ENCODE data around the gene P2RX1.

P2RX1 gene

DNA sequence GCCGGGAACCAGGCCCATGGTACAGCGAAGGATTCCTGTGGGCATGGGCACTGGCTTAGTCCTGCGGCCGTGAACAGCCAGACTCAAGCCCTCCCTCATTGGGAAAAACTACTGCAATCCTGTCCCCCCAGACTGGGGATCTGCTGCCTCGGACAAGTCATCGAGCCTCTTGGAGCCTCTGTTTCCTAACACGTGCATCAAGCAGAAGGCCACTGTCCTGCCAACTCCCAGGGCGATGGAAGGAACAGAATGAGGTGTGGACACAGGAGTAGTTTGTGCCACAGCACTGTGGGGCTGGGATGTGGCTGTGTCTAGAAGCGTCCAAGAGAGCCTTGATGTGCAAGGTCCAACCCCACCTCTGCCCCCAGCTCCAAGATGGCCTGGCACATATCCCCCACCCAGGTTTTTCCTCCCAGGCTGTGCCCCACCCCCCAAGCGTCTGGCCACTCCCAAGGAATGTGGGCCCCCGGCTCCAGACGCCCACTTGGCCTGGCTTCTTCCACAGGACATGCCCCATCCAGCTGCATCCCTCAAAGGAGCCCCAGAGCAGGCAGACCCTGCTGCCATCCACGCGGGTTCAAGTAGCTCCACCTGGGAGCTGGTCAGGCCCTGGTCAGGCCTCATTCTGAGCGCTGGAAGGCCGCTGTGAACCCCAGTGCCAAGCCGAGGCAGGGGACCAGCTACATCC, 26.8 kb downstream of the P2RX1 start:
- no peak for DNase-seq (ENCODE audit: low read depth in 2 of 2, low spot score in 1 of 2)

DNA sequence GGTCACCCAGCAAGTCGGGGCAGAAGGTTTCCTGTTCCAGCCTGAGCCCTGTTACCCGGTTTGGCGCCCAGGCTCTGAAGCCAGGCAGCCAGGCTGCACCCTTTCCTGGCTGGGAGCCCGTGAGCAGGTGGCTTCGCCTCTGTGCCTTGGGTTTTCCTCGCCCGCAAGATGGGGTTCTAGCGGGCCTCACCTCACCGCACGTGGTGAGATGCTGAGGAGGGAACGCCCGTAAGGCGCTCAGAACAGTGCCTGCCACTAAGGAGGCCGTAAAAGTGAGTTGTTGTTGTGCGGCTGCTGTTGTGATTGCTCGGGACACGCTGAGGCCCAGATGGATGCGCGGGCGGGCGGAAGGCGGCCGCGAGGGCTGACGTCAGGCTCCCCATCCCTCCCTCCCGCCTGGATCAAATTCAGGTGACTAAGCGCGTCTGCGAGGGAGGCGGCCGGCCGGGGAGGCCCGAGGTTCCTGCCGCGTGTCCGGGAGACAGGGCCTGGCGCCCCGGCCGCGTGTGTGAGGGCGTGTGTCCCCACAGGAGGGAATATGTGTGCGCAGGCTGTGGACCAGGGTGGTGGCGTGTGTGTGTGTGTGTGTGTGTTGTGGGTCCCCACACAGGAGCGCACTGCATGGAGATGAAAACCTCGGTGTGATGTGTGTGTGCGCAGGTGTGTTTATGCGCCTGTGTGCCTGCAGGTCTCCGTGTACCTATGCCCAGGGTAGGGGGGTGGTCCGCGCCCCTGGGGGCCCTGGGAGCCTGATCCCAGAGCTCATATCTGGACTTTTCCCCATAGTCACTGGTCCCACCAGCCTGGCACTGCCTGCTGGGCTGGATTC, 27.7 kb downstream of the P2RX1 start:
- DNase-seq (ENCODE audit: low read depth in 2 of 2, low spot score in 1 of 2) = no peak

- DNase-seq (ENCODE audit: low read depth in 2 of 2, low spot score in 1 of 2) = no peak
These were observed 28.5 kb downstream of the P2RX1 start for GRCh38 chr17:3887804-3888203.

DNA sequence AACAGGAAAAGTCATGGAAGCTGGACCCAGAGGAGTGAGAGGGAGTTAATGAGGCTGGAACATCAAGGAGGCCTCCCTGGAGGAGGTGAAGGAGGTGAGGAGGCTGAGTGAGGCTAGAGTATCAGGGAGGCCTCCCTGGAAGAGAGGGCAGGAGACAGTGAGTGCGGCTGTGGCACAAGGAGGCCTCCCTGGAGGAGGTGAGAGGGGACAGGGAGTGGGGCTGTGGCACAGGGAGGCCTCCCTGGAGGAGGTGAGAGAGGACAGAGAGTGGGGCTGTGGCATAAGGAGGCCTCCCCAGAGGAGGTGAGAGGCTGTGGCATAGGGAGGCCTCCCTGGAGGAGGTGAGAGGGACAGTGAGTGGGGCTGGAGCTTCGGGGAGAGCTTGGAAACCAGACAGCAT, 28.9 kb downstream of the P2RX1 start:
- no peak for DNase-seq (ENCODE audit: low read depth in 2 of 2, low spot score in 1 of 2)

DNA sequence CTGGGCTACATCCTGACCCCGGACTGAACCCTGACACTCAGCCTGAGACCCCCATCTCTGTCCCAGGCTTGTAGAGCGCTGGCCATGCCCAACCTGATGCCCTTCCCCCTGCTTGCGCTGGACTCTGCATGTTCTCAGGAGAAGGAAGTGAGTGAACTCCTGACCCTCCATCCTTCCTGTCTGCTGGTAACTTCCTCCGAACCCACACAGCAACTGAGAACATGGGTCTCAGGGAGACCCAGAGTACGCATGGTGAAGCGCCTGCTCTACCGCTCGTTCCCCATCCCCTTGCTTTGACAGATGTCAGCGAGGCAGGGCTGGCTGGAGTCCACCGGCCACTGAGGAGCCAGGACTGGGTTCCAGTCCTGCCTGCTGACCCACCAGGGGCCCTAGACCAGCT, 29.5 kb downstream of the P2RX1 start:
- no peak for DNase-seq (ENCODE audit: low read depth in 2 of 2, low spot score in 1 of 2)

- no peak for DNase-seq (ENCODE audit: low read depth in 2 of 2, low spot score in 1 of 2)
These were observed 30.3 kb downstream of the P2RX1 start for GRCh38 chr17:3885970-3886369.

GRCh38 chr17:3885271-3885670, 31.0 kb downstream of the P2RX1 start:
- no peak for DNase-seq (ENCODE audit: low read depth in 2 of 2, low spot score in 1 of 2)

GRCh38 chr17:3884188-3884587, 32.1 kb downstream of the P2RX1 start:
- DNase-seq (ENCODE audit: low read depth in 2 of 2, low spot score in 1 of 2) = no peak

GRCh38 chr17:3882276-3882675, 34.0 kb downstream of the P2RX1 start:
- no peak for DNase-seq (ENCODE audit: low read depth in 2 of 2, low spot score in 1 of 2)

DNA sequence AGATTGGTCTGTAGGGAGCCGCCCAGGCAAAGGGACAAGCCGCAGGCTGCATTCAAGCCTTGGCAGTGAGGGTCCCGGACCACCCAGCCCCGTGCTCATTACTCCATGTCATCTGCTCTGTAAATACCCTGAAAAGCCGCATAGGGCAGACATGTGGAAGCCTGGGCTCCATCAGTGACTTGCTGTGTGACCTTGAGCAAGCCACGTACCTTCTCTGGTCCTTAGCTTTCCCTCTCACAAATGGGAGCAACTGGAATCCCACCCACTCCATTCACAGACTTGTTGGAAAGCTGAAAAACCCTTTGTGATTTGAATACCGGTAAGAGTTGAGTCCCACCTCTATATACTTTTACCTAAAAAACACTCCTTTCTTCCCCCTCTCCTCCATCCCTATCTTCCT, 35.3 kb downstream of the P2RX1 start:
- no peak for DNase-seq (ENCODE audit: low read depth in 2 of 2, low spot score in 1 of 2)

DNA sequence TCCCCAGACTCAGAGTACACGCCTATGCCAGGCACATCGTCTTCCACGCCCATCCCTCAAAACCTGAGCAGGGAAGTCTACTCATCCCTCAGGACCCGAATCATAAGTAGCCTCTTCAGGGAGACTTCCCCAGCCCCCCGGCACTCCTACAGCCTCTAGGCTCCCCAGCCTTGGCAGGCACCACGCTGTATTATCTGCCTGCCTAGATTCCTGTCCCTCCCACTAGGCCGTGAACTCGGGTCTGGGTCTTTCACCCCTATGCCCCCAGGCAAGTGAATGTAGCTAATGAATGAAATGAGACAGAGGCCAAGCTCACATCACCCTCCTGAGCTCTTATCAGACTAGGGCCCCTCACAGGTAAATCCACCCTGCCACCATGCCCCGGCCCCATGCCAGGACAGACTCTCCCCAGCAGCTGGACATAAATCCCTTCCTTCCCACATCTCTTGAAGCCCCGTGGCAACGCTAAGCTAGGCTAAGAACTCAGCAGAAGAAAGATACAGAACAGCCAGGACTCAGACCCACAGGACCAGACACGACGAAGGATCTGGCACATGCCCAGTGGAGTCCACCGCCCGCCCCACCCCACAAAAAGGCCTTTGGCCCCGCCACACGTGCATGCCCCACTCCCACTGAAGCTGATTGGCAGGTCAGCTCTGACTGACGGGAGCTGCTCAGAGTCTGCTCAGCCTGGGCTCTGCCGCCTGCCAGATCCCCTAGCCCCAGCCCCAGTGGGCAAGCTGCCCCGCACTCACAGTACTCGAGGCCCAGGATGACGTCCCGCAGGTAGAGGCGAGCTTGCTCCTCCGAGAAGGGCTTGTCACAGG, 36.5 kb downstream of the P2RX1 start:
- DNase-seq (ENCODE audit: low read depth in 2 of 2, low spot score in 1 of 2) = no peak

DNA sequence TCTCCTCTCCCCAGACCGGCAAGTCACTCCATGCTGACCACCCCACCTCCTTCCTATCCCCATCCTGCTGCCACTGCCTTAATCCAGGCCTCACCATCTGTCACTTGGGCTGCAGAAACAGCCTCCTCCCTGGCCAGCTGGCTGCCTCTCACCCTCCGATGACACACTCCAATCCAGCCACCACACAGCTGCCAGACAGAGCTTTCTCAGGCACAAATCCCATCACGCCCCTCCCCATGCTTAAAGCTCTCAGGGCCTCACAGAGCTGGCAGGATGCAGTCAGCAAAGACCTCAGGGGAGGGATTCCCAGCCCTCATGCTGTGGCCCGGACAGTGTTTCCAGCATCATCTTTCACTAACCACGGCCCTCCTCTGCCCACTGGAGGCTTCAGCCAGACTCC, 37.1 kb downstream of the P2RX1 start:
- no peak for DNase-seq (ENCODE audit: low read depth in 2 of 2, low spot score in 1 of 2)

DNA sequence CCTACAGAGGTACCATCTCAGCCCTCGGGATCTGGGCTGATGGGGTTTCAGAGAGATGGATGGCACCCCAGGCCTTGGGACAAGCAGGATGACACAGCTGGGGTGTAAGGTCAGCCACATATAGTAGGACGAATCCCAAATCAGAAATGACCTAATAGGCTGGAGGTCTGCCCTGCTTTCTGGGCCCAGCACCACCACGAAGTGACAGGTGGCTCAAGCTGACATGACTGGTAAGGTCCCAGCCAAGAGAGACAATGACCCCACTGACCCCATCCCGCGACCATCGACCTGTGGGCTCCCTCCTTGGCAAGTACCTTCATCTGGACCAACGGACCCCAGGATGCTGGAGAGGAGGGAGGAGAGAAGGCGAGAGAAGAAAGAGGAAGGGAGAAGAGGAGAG, 39.0 kb downstream of the P2RX1 start:
- DNase-seq (ENCODE audit: low read depth in 2 of 2, low spot score in 1 of 2) = no peak

DNA sequence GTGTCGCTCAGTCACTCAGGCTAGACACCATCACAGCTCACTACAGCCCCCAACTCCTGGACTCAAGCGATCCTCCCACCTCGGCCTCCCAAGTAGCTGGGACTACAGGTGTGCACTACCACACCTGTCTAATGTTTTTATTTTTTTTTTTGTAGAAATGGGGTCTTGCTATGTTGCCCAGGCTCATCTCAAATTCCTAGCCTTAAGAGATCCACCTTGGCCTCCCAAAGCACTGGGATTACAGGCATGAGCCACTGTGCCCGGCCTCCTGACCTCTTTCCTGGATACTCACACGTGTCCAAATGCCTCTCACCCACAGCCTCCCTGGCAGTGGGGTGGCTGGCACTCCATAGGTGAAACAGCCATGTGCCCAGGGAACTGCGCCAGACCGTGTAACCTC, 40.9 kb downstream of the P2RX1 start:
- DNase-seq (ENCODE audit: low read depth in 2 of 2, low spot score in 1 of 2) = no peak

DNA sequence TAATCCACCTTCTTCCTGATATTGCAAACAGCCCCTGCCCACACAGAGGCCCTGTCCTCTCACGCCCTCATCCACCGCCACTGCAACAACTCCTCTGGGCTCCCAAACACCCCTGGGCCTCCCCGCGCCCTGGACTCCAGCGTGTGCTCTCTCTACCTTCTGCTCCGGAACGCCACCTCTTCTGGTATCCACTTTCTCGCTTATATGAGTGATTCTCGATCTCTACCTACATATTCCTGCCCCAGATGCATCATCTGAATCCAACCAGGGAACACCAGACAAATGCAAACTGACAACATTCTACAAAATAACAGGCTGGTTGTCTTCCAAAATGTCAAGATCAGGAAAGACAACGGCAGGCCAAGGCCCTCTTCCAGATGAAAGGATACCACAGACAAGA, 42.4 kb downstream of the P2RX1 start:
- no peak for DNase-seq (ENCODE audit: low read depth in 2 of 2, low spot score in 1 of 2)

GRCh38 chr17:3870871-3871306, 45.4 kb downstream of the P2RX1 start:
- no peak for DNase-seq (ENCODE audit: low read depth in 2 of 2, low spot score in 1 of 2)

GRCh38 chr17:3867606-3868005, 48.7 kb downstream of the P2RX1 start:
- DNase-seq (ENCODE audit: low read depth in 2 of 2, low spot score in 1 of 2) = no peak

DNA sequence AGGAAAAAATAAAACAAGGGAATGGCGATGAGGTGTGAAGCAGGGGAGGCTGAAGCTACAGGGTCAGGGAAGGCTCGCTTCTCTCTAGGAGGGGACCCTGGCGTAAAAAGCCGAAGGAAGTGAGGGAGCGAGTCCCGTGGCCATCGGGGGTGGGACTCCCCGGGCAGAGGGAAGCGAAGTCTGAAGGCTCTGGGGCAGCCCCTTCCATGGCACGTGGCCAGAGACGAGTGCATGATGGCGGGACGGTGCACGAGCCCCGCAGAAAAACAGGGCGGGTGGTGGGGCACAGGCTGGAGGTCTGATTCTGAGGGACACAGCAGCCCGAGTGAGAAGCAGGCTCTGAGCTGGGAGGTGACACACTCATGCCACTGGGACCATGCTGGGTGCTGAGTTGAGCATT, 49.2 kb downstream of the P2RX1 start:
- no peak for DNase-seq (ENCODE audit: low read depth in 2 of 2, low spot score in 1 of 2)

DNA sequence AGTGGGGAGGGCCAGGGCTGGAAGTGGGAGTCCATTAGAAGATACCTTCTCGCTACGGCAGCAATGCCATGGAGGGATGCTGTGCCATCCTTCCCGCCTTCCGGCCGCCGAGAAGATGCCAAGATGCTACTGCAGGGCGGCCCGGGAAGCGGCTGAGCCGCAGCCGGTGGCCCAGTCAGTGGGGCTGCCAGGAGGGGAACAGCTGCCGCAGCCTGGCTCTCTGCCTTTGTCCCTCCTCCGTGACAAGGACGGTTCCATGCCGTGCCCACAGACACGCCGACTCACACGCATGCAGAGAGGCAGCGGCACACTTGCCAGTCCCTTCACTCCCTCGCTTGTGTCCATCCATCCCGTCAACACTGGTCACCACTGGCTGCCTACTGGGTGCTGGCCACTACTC, 50.0 kb downstream of the P2RX1 start:
- DNase-seq (ENCODE audit: low read depth in 2 of 2, low spot score in 1 of 2) = no peak

GRCh38 chr17:3865176-3865575, 51.1 kb downstream of the P2RX1 start:
- DNase-seq (ENCODE audit: low read depth in 2 of 2, low spot score in 1 of 2) = no peak

- DNase-seq (ENCODE audit: low read depth in 2 of 2, low spot score in 1 of 2) = no peak
These were observed 51.7 kb downstream of the P2RX1 start for GRCh38 chr17:3864534-3864933.

Measured in stimulated activated CD8-positive, alpha-beta memory T cell treated with anti-CD3 and anti-CD28 coated beads, Interleukin-4, amount 100 ng/mL, for 1 hour (primary cell).